Heart right ventricle (tissue), 16 donors: ENCODE data around the gene SPTBN4. TPM values are rescaled to one million over a fixed set of nuclear protein-coding genes. Genes with fewer than 3 reads are reported as not detected.

ENCODE experiments used
- ATAC-seq, 8 donors: fragments of 200-7000 bp; cut with Tn5 transposase; one replicate each; pipeline ENCODE4 v1.9.1; 2020; ENCODE audit warnings: mild to moderate bottlenecking in 8 of 8, moderate library complexity in 8 of 8, moderate number of reproducible peaks in 1 of 8
- DNase-seq, 2 donors: peaks; one replicate each; pipeline ENCODE4 v3.0.0-alpha.2; 2020
- H3K27ac ChIP-seq, 10 donors: fragments of 200-600 bp; sonication (generic) in 2 of 10; one replicate each; pipeline versions ENCODE4 v1.5.0 to v1.8.0; 2020 to 2022; ENCODE audit warnings: mild to moderate bottlenecking in 3 of 10
- H3K27me3 ChIP-seq, 7 donors: fragments of 200-600 bp; one replicate each; pipeline ENCODE4 v1.8.0; 2021 to 2022; ENCODE audit warnings: mild to moderate bottlenecking in 2 of 7
- H3K36me3 ChIP-seq, 9 donors: fragments of 200-600 bp; sonication (generic) in 1 of 9; one replicate each; pipeline versions ENCODE4 v1.5.0 to v1.8.0; 2020 to 2022; ENCODE audit warnings: mild to moderate bottlenecking in 2 of 9
- H3K4me1 ChIP-seq, 9 donors: fragments of 200-600 bp; sonication (generic) in 1 of 9; one replicate each; pipeline versions ENCODE4 v1.5.0 to v1.8.0; 2020 to 2022; ENCODE audit warnings: mild to moderate bottlenecking in 4 of 9
- H3K4me3 ChIP-seq, 10 donors: fragments of 200-600 bp; sonication (generic) in 2 of 10; one replicate each; pipeline versions ENCODE4 v1.5.0 to v1.8.0; 2020 to 2022; ENCODE audit warnings: mild to moderate bottlenecking in 7 of 10, moderate library complexity in 2 of 10
- H3K9me3 ChIP-seq, 11 donors: fragments of 200-600 bp in 10 of 11; sonication (generic) in 2 of 11; one replicate each; pipeline versions ENCODE4 v1.5.0 to v1.8.0; 2013 to 2022; ENCODE audit warnings: mild to moderate bottlenecking in 2 of 11, control low read depth in 1 of 11, moderate library complexity in 1 of 11
- WGBS, 2 donors: extraction: QIAGEN DNeasy Blood & Tissue Kit; methylation state at CpG; one replicate each; pipeline ENCODE4 v1.1.7; 2013; ENCODE audit warnings: inconsistent platforms in 1 of 2; 5-methylcytosine and 5-hydroxymethylcytosine counted together
- intact Hi-C, 10 donors: fragments of 100-400 bp; cut with DNase I; formaldehyde crosslinking; loops; one replicate each; pipeline versions ENCODE4 v1.11.1 to v1.14.2; 2022
- polyA plus RNA-seq, 2 donors: library from polyadenylated mRNA; stranded (reverse); fragments of 200-250 nt; gene quantifications; one replicate each; pipeline ENCODE4 v1.2.3, GENCODE V29; 2013
- total RNA-seq, 10 donors: library from RNA; stranded (reverse); fragmentation: NEBNext Ultra II Directional in 3 of 10; extraction: Animal tissue kit (Norgen Biotek cat#: 25700) in 3 of 10; gene quantifications; one replicate each; pipeline versions ENCODE4 v1.2.1 to v1.2.4, GENCODE V29; 2021 to 2023
- TF ChIP-seq, protein P1 (sequence below), 9 donors: fragments of 200-600 bp; sonication (generic) in 2 of 9; IDR thresholded peaks; one replicate each; pipeline versions ENCODE4 v1.5.0 to v1.8.0; 2021 to 2022; ENCODE audit warnings: antibody characterized with exemption in 9 of 9, mild to moderate bottlenecking in 5 of 9, moderate library complexity in 1 of 9
- donor health status: Arrhythmogenic right ventricular cardiomyopathy.
- donor health status: ischemic (EF 13 %, LVEDD 7.1; RV severe dilation, severe dysfunction).
- donor health status: healthy with polysubstance abuse.
- donor health status: DM: no; HTN: yes; CAD: no.
- donor health status: DM: no; HTN: no; CAD: no.
- donor health status: ischemic (EF 25% LVEDD 6.9; RV normal size, moderate dysfunction).
- donor health status: ischemic (EF 25% LVEDD 5.7; RV mildly dilated, moderate dysfunction).
- donor health status: healthy.
- donor health status: DM: yes; HTN: yes; CAD: no.
- donor health status: Ischemic cardiomyopathy.
- donor health status: ischemic (EF 35%, LVEDD 5.7; RV mildly dilated, moderate dysfunction).
- donor health status: nonischemic (EF 11% LVEDD 7.7; RV severe dilation, severe dysfunction).
- donor health status: DM: yes; HTN: yes; CAD: no.
- donor health status: PGD.
- donor health status: ischemic (EF 29% LVEDD 5.4; RV normal size, mild dysfunction).
- donor health status: nonischemic (EF 23%, LVEDD 6.1; RV moderate dilation, normal function).

SPTBN4 gene
- total and polyA plus RNA-seq, 12 donors: 3.0 to 13.8 (median 4.9) TPM

GRCh38 chr19:40599902-40600569, 133.2 kb downstream of the SPTBN4 start:
- H3K4me3 ChIP-seq: peak overlapping the region in 9 of 10 donors; percentile 16 to 81 (median 72)
- peaks cover 31 to 81% (median 74%) of the 10 kb centered on the region in 9 donors for H3K4me1 ChIP-seq
- no peaks in the 10 kb centered on the region for H3K36me3 ChIP-seq
- DNase-seq: peak; percentile 70 to 71
- H3K27ac ChIP-seq: peak overlapping the region; percentile 2 to 96 (median 84)
- no peaks in the 10 kb centered on the region for H3K9me3 ChIP-seq
- ATAC-seq: peak in 3 of 8 donors; percentile 10 to 22 (median 13)
- H3K27me3 ChIP-seq: peaks cover 0 to 73% (median 26%) of the 10 kb centered on the region in 7 donors
- TF ChIP-seq, protein P1, sequence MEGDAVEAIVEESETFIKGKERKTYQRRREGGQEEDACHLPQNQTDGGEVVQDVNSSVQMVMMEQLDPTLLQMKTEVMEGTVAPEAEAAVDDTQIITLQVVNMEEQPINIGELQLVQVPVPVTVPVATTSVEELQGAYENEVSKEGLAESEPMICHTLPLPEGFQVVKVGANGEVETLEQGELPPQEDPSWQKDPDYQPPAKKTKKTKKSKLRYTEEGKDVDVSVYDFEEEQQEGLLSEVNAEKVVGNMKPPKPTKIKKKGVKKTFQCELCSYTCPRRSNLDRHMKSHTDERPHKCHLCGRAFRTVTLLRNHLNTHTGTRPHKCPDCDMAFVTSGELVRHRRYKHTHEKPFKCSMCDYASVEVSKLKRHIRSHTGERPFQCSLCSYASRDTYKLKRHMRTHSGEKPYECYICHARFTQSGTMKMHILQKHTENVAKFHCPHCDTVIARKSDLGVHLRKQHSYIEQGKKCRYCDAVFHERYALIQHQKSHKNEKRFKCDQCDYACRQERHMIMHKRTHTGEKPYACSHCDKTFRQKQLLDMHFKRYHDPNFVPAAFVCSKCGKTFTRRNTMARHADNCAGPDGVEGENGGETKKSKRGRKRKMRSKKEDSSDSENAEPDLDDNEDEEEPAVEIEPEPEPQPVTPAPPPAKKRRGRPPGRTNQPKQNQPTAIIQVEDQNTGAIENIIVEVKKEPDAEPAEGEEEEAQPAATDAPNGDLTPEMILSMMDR (IDR thresholded peaks at IDR 0.05): no peak
- 2 to 4% methylated on average over 40 to 43 of the region's 43 CpGs for WGBS, 2 donors
- intact Hi-C loops: loop anchor here (2.0 to 10.0 kb wide), 18 partner anchors 29 to 313 kb away; partner anchors contain the start of genes BLVRB (in 5 of the 10), SPTBN4 (in 4 of the 10) and AKT2 (in 1 of the 10)

DNA sequence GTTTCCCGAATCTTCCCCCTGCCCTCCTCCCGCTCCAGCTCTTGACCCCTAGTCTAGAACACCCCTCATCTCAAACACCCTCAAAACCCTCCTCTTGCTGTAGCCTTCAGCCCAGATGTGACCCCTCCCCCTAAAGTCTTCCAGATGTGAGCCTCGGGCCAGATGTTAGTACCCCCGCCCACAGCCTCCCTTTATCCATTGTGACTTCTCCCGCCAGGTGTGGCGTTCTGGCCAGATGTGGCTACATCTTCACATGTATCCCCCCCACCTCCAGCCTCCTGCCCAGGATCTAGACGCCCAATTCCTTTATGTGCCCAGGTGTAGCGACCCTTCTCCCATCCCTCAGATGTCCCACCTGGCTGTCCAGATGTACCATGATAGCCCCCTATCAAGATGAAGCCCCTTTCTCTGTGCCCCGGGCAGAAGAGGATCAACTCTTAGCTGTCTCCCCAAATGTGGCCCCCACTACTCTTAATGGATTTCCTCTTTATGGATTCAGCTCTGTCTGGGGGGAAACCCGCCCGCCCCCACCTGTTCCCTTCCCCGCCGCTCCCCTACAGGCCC, 133.9 kb downstream of the SPTBN4 start:
- H3K9me3 ChIP-seq: no peaks in the 10 kb centered on the region
- TF ChIP-seq, protein P1 (IDR thresholded peaks at IDR 0.05): peak in 1 of 9 donors; percentile 15
- H3K4me3 ChIP-seq: peak overlapping the region in 9 of 10 donors; percentile 19 to 81 (median 72)
- peaks cover 33 to 88% (median 81%) of the 10 kb centered on the region in 9 donors for H3K4me1 ChIP-seq
- DNase-seq (no peak), ATAC-seq (no peak)
- H3K27ac ChIP-seq: peak overlapping the region; percentile 2 to 96 (median 84)
- H3K36me3 ChIP-seq: no peaks in the 10 kb centered on the region
- intact Hi-C loops: loop anchor here in 5 of 10 donors (5.0 kb wide), 5 partner anchors 37 to 313 kb away; partner anchors contain the start of genes AKT2 (in 1 of the 5), BLVRB (in 1 of the 5) and SPTBN4 (in 1 of the 5)
- H3K27me3 ChIP-seq: peaks cover 0 to 78% (median 24%) of the 10 kb centered on the region in 7 donors
- 8 to 10% methylated on average over 13 of the region's 13 CpGs for WGBS, 2 donors

- peaks cover 36 to 94% (median 87%) of the 10 kb centered on the region in 9 donors for H3K4me1 ChIP-seq
- WGBS, 2 donors: 1% methylated on average over 58 to 76 of the region's 82 CpGs
- intact Hi-C loops: loop anchor here in 5 of 10 donors (5.0 kb wide), 5 partner anchors 36 to 314 kb away; partner anchors contain the start of genes AKT2 (in 1 of the 5), BLVRB (in 1 of the 5) and SPTBN4 (in 1 of the 5)
Measured at GRCh38 chr19:40601134-40601974, 134.6 kb downstream of the SPTBN4 start, which contains the start of gene LTBP4. LTBP4 (plus strand) TSS chr19:40601369; CDS start chr19:40601388, 19 bp downstream.

More at GRCh38 chr19:40601134-40601974, 134.6 kb downstream of the SPTBN4 start, which contains the start of gene LTBP4:
- Histone ChIP-seq H3K27me3 (peaks cover 0 to 81% (median 21%) of the 10 kb centered on the region in 7 donors), H3K9me3 (no peaks in the 10 kb centered on the region), H3K36me3 (no peaks in the 10 kb centered on the region), H3K4me3 (peak within 1 kb of the TSS; percentile 48 to 81 (median 69)), H3K27ac (peak within 1 kb of the TSS; percentile 81 to 96 (median 90))
- ATAC-seq (peak in 1 of 8 donors; percentile 2), DNase-seq (peak; percentile 75 to 82)
- TF ChIP-seq, protein P1 (IDR thresholded peaks at IDR 0.05): peak in 4 of 9 donors; percentile 6 to 47 (median 36)
